Hepatocyte (in vitro differentiated cells): ENCODE measurements around the gene SERP2.

Experiments
- CTCF ChIP-seq: fragments of 200-600 bp; sonication (generic); IDR thresholded peaks from 2 replicates; pipeline ENCODE4 v1.5.1; 2016; ENCODE audit warnings: antibody characterized with exemption, mild to moderate bottlenecking; ENCODE audit not compliant: poor library complexity
- EZH2 ChIP-seq: fragments of 200-600 bp; sonication (generic); IDR thresholded peaks from 2 replicates; pipeline ENCODE4 v1.6.1; 2016; ENCODE audit warnings: antibody characterized with exemption, mild to moderate bottlenecking, borderline replicate concordance

GRCh38 chr13:44359983-44360375 is 13.6 kb upstream of the SERP2 start:
- TF ChIP-seq CTCF, result no peak
- no peak for TF ChIP-seq EZH2
